Activated naive CD8-positive, alpha-beta T cell treated with anti-CD3 and anti-CD28 coated beads, Interleukin-2, amount 50 U/mL, for 16 hours (primary cell): ENCODE measurements around the gene DYNLRB1.
"Not testable (repeated sequence)": the region's sequence is repeated elsewhere in the genome, so short reads cannot be mapped to it uniquely, and the experiment has no call there.

Source experiments
- DNase-seq: peaks from one replicate; pipeline ENCODE4 v3.0.0-alpha.2; 2020; ENCODE audit warnings: low read depth, low spot score

The DYNLRB1 gene

GRCh38 chr20:34516247-34517113 lies at the start of gene DYNLRB1:
DYNLRB1 (plus strand) TSS chr20:34516422; CDS start chr20:34516459, 37 bp downstream.
- peak; percentile 84 for DNase-seq

DNA sequence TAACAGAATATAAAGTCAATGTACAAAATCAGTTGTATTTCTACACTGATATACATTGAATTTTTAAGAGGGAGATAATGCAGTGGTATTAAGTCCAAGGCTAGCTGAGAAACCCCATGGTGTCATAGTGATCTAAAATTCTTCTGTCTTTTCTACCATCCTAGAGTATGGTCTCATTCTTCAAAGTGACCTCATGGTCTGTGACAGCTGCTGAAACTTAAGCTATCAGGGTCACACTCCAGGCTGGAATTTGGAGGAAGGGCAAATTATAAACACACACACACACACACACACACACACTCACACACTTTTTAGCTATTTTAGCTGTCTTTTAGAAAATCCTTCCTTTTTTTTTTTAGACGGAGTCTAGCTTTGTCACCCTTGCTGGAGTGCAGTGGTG lies 47.3 kb upstream of the DYNLRB1 start:
- DNase-seq, result no peak

GRCh38 chr20:34472246-34472925 lies 43.8 kb upstream of the DYNLRB1 start:
- DNase-seq, result no peak

GRCh38 chr20:34473262-34473883 lies 42.8 kb upstream of the DYNLRB1 start:
- DNase-seq, result no peak

DNA sequence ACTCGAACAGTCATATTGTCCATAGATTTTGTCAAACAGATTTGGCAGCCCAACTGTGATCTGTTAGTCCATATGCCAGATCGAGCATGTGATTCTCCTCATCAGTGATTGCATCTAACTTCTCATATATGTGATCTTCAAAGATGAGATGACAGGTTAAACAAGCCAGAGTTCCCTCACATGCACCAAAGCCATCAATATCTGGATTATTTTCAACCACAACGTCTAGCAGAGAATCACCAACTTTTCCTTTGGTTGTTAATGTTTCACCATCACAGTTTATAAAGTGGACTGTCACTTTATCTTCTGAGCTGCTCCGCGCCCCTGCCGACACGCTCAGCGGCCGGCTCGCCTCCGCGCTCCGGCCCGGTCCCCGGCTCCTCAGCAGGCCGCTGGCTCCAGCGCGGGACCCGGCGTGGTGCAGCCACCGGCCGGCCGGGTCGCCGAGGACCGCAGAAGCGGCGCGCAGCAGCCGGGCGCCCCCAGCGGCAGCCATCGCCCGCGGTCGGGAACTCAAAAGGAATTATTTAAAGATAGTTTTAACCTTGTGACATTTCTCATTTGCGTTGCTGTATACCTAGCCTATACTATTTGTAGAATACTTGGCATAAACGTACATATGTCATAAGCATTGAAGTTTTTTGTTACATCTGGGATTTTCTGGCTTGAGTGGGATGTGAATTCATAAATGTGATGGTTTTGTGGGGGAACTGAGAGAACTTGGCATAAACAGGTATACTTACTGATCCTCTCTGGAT lies 40.1 kb upstream of the DYNLRB1 start:
- no peak for DNase-seq

GRCh38 chr20:34479627-34480026 lies 36.6 kb upstream of the DYNLRB1 start:
- DNase-seq, result no peak

- not testable (repeated sequence) for DNase-seq
Measured at GRCh38 chr20:34482154-34482553, 34.1 kb upstream of the DYNLRB1 start.

- DNase-seq, result not testable (repeated sequence)
Measured at GRCh38 chr20:34483585-34484220, 32.5 kb upstream of the DYNLRB1 start.

DNA sequence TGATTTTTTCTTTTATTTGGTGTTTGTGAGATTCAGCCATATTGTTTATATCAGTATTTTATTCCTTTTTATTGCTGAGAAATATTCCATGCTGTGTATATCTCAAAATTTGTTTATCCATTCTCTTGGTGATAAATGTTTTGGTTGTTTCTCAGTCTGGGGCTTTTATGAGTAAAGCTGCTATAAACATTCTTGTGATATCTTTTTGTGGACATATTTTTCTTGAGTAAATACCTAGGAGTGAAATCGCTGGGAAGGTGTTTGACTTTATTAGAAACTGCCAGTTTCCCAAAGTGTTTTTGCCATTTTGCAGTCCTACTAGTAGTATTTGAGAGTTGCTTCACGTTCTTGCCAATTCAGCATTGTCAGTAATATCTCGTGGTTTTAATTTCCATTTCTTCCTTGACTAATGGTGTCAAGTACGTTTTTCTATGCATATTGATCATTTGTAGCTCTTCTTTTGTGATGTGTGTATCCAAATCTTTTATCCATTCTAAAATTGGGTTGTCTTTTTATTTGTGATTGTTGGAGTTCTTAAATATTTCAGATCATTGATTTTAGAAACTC lies 31.1 kb upstream of the DYNLRB1 start:
- DNase-seq, result no peak

- no peak for DNase-seq
Measured at GRCh38 chr20:34491226-34491931, 24.8 kb upstream of the DYNLRB1 start.

GRCh38 chr20:34491932-34492509 lies 24.2 kb upstream of the DYNLRB1 start:
- DNase-seq, result no peak

DNA sequence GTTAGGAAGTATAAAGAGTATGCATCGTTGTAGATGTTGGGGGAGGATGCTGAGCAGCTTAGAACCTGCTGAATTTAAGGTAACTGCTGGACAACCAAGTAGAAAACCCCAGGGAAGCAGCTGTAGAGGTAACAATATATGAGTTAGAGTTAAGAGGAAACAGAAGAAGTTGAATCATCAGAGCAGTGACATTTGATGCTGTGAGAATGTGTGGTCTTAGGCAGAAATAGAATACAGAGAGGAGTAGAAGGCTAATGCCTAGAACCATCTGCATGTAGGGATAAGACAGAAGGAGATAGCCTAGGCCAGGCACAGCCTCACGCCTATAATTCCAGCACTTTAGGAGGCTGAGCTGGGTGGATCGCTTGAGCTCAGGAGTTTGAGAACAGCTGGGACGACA lies 22.6 kb upstream of the DYNLRB1 start:
- DNase-seq, result no peak

DNA sequence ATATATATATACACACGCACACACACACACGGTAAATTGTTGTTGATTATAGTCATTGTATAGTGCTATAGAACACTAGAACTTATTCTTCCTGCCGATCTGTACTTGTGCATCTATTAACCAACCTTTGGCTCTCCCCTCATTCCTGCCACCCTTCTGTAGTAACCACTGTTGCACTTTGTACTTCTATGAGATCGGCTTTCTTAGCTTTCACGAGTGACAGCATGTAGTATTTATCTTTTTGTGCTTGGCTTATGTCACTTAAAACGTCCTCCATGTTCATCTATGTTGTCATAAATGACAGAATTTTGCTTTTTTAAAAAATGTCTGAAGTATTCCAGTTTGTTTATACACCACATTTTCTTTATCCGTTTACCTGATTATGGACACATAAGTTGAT lies 20.9 kb upstream of the DYNLRB1 start:
- DNase-seq, result no peak

DNA sequence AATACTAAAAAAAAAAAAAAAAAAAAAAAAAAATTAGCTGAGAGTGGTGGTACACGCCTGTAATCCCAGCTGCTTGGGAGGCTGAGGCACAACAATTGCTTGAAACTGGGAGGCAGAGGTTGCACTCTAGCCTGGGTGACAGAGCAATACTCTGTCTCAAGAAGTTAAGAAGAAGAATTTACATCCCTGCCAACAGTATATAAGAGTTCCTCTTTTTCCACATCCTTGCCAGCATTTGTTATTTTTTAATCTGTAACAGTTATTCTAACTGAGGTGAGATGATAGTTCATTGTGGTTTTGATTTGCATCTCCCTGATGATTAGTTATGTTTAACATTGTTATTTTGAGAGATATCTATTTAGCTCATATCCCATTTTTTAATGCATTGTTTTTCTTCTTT lies 20.3 kb upstream of the DYNLRB1 start:
- no peak for DNase-seq

GRCh38 chr20:34497596-34497995 lies 18.6 kb upstream of the DYNLRB1 start:
- DNase-seq, result not testable (repeated sequence)

GRCh38 chr20:34500823-34501222 lies 15.4 kb upstream of the DYNLRB1 start:
- DNase-seq, result no peak

DNA sequence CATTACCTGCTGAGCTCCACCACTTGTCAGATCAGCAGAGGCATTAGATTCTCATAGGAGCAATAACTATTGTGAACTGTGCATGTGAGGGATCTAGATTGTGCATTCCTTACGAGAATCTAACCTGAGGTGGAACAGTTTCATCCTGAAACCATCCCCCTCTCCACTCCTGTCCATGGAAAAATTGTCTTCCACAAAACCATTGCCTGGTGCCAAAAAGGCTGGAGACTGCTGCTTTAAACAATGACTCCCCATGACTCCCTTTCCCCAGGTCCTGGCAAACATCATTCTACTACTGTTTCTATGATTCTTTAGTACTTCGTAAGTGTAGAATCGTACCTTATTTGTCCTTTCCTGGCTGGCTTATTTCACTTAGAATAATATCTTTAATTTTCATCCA lies 9.7 kb upstream of the DYNLRB1 start:
- DNase-seq, result no peak

GRCh38 chr20:34507702-34508413 lies 8.4 kb upstream of the DYNLRB1 start:
- no peak for DNase-seq

DNA sequence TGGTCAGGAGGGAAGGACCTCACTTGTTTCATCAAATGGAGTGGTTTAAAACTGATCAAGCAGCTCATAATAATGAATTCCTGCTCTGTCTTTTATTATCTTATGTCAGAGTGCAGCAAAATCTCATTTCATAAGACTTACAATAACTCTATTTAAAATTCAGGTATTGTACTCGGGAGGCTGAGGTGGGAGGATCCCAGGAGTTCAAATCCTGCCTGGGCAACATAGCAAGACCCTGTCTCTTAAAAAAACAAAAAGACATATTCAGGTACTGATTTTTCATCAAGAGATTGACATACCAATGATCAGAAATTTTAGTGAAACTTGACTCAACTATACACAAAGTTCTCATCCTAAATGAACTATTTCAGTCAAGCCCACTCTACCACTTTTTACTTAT lies 5.6 kb upstream of the DYNLRB1 start:
- no peak for DNase-seq
